Measurements from ENCODE around the gene NXPE3.
A peak's percentile ranks its signal among the peaks of the same experiment; 100 is the strongest.

Gene NXPE3

DNA sequence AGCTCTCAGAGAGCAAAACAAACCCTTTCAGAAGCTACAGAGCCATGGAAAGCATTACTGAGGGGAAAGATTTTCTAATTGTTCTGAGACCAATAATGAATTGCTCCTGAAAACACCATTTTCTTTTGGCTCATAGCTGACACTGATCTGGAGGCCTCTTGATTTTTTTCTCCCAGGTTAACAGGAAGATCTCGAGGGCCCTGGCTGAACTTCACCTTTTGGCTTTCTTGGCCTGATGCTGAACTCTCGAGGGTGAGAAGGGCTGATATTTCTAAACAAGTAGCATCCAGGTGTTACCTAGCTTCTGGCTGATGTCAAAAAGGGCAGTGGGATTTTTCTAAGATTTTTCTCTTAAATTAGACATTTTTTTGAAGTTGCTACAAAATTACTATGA lies 50.4 kb downstream of the NXPE3 start:
- DNase-seq (ENCODE audit: low spot score) = no peak

DNA sequence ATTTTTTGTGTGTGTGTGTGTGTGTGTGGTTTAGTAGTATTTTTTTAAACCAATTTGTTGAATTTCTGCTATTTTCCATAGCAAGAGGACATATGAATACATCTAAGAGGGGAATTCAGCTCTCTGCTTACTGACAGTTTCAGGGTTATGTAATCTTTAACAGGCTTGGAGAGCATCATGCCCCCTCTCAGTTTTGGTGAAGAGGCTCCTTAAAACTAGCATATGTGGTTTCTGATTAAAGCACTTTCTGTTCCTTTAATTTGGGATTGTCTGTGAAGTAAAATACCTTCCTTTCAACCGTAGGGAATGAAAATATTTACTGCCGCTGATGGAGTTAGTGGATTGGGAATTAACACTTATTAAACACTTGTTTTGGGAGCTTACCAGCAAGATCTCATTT lies 50.9 kb downstream of the NXPE3 start:
- DNase-seq (ENCODE audit: low spot score) = no peak

DNA sequence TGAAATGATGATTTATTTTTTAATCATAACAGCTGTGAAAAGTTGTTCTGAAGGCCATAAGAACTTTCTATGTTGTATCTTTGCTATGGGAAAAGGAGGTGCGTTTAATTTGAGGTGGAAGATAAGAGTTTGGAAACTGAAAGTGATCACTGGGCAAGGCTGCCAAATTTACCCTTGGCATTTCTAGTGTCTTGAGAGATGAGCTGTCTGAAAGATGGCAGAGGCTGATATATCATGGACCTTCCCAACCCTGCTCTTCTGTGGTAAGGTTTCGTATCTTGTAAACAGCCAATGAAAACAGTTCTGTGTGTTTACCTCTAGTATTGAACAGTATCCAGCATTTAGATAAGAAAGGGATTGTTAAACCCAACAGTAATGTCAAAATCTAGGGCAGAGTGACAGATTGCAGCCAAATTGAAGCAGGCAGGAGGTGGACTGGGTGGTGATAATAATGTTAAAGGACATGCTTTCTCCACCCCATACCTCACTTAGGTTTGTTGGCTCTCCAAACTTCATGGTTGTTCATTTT lies 54.5 kb downstream of the NXPE3 start:
- no peak for DNase-seq (ENCODE audit: low spot score)

DNA sequence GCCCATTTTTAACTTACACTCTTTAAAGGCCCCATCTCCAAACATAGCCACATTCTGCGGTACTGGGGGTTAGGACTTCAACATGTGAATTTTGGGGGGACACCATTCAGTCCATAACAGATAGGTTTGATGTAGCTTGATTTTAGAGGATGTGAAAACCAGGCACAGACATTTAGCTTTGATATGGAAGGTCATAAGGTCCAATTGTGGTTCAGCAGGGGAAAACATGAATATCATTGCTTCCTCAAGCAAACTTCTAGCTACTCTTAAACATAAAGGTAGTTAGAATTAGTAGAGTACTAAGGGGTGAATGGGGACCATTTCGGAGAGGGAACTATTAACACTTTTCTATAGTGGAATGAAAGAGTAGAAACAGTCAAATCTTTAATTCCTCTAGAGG lies 56.7 kb downstream of the NXPE3 start:
- no peak for DNase-seq (ENCODE audit: low spot score)

DNA sequence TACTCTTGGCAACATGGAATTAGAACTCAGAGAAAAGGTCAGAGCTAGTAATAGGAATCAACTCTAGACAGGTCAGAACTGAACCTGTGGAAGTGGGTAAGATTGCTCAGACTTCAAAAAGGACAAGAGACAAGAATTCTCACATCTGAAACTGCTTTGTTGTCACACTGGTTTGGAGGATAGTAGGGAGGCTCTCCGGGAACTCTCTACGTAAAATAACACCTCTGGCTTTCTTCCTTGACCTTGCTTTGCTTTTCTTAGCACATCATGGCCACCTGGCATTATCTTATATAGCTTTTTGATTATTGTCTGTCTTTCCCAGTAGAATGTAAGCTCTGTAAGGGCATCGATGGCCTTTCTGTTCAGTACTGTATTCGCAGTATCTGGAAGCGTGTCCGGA lies 57.1 kb downstream of the NXPE3 start:
- DNase-seq (ENCODE audit: low spot score) = no peak

DNA sequence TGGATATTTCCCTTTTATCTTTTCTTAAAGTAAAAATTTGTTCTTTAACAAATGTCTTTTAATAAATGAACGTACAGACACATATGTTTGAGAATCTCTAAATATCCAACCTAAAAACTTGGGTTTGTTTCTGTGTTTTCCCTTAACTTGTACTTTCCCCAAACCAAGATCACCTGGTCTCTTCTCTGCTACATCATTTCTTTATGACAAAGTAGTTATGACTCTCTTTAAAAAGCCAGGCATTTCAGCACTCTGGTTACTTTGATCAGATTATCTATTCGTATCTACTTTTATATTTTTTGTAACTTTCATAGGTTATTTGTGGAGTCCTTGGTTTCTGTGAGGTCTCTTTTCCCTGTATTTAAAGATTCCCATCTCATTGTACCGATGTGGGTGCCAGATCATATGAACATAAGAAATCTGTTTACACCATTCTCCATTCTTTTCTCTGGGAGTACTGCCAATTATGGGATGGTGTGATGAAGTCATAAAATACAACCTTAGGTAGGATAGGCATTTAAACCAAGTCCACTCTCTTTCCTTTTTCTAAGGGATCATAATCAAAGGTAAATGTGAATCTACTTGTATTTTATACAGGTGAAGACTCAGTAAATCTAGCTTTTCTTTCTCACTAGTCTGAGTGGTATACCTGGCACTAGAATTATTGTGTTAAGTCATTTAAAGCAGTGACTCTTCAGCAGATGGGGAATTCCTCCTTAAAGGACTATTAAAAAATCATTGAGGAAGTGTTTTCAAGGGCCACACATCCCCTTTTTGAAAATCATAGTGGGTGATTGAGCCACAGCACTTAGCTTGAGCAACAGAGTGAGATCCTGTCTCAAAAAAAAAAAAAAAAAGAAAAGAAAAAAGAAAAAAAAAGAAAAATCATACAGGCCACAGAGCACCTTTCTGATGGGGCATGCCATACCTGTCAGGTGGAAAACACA lies 57.9 kb downstream of the NXPE3 start:
- DNase-seq (ENCODE audit: low spot score) = no peak

DNA sequence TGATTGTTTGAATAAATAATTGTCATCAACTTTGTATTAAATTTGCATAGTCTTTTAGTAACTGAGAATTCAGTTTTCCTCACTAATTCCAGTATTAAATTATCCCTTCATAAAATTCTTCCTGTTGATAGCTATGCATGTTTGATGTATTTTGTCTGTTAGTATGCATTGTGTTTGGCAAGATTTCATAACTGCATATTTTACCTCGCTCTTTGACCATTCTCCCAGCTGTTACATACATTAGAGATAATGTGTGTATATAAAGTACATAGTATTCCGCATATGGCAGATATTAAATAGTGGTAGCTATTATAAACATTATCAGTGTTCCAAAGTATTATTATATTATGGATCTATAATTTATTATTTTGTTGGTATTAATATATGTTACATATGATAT lies 59.7 kb downstream of the NXPE3 start:
- no peak for DNase-seq (ENCODE audit: low spot score)

DNA sequence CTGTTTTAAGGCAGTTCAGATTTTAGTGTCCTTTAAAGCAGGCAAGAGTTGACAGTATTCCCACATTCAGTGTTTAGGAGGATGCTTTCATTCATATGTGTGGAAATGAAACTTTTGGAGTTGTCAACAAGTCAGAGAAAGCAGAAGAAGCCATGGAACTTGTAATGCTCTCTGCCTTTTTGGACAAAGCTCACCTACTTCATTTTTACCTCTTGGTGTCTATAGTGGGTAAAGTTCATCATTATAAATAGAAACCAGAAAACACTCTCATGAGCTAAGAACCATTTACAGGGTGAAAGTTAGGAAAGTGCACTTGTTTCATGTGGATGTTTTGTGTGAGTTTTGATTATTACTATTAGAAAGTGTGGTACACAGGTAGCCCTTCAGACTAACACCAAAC lies 61.1 kb downstream of the NXPE3 start:
- no peak for DNase-seq (ENCODE audit: low spot score)

DNA sequence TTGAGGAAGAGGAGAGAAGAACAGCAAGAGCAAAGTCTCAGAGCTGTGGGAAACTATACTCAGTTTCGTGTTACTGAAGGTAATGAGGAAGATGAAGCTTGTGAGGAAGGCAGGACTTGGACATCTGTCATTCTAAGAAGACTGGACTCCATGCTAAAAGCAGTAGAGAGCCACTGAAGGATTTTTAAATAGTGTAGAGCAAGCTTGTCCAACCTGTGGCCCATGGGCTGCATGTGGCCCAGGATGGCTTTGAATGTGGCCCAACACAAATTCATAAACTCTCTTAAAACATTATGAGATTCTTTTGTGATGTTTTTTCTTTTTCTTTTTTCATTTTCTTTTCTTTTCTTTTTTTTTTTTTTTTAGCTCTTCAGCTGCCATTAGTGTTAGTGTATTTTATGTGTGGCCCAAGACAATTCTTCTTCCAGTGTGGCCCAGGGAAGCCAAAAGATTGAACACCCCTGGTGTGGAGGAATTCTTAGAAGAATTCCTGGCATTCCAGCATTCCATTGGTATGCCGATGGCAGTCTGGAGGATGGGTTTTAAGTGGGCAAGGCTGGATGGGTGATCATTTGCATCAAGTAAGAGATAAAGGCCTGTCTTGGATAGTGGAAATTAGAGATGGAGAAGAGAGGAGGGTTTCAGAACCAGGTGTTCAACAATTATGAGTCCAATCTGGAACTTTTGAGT lies 63.4 kb downstream of the NXPE3 start:
- no peak for DNase-seq (ENCODE audit: low spot score)

DNA sequence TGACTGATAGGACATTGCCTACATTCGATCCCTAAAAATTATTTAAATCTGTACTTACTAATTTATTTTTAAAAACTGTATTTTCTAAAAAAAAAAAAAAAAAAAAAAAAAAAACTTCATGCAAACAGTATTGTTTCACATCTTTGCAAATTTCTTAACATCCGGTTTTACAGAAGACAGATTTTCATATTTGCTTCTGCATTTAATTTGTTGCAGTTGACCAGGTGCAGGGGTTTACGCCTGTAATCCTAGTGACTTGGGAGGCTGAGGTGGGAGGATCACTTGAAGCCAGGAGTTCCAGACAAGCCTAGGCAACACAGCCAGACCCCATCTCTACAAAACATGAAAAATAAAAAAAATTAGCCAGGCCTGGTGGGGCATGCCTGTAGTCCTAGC lies 63.9 kb downstream of the NXPE3 start:
- no peak for DNase-seq (ENCODE audit: low spot score)

DNA sequence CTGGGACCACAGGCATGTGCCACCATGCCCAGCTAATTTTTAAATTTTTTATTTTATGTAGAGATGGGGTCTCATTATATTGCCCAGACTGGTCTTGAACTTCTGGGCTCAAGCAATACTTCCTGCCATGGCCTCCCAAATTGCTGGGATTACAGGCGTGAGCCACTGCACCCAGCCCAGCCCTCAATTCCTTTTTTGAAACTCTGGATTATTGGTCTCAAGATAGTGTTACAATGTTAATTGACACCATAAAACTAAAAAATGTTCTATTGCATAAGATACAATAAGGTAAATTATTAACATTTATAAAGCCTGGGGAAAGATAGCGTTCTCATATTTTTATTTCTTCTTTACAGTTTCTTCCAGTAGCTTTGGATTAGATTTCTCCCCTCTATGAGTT lies 66.4 kb downstream of the NXPE3 start:
- no peak for DNase-seq (ENCODE audit: low spot score)

DNA sequence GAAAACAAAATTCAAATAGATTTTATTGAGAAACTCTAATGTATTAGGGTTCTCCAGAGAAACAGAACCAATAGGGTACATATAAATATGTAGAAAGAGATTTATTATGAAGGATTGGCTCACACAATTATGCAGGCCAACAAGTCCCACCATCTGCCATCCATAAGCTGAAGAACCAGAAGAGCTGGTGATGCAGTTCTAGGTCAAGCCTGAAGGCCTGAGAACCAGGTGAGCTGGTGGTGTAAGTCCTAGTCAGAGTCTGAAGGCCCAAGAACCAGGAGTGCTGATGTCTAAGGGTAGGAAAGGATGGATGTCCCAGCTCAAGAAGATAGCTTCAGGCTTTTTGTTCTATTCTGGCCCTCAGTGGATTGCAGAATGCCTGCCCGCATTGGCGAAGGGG lies 67.7 kb downstream of the NXPE3 start:
- no peak for DNase-seq (ENCODE audit: low spot score)

DNA sequence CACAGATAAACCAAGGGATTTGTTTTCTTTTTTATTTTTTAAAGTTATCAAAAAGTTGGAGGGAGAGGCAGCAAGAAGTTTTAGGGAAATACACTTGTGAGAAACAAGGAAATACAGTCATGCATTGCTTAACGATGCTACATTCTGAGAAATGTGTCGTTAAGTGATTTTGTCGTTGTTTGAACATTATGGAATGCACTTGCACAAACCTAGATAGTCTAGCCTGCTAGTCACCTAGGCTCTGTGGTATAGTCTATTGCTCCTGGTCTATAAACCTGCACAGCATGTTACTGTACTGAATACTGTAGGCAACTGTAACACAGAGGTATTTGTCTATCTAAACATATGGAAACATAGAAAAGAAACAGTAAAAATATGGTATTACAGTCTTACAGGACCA lies 68.3 kb downstream of the NXPE3 start:
- DNase-seq (ENCODE audit: low spot score) = no peak

DNA sequence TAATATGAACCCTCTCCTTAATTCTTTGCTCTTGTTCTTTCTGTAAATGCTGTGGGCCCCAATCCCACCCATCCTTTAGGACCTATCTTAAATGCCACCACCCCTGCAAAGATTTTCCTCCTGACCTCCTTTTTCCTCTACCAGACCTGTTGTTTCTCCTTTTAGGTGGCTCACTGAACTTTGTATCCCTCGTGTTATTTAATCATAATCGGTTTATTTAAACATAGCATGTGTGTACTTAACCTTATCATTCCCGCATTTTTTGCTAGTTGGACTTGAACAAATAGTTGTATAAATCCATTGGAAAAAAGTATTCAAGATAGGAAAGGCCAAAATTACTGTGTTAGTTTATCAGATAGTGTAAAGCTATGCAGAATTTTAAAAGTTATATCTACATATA lies 69.3 kb downstream of the NXPE3 start:
- no peak for DNase-seq (ENCODE audit: low spot score)

DNA sequence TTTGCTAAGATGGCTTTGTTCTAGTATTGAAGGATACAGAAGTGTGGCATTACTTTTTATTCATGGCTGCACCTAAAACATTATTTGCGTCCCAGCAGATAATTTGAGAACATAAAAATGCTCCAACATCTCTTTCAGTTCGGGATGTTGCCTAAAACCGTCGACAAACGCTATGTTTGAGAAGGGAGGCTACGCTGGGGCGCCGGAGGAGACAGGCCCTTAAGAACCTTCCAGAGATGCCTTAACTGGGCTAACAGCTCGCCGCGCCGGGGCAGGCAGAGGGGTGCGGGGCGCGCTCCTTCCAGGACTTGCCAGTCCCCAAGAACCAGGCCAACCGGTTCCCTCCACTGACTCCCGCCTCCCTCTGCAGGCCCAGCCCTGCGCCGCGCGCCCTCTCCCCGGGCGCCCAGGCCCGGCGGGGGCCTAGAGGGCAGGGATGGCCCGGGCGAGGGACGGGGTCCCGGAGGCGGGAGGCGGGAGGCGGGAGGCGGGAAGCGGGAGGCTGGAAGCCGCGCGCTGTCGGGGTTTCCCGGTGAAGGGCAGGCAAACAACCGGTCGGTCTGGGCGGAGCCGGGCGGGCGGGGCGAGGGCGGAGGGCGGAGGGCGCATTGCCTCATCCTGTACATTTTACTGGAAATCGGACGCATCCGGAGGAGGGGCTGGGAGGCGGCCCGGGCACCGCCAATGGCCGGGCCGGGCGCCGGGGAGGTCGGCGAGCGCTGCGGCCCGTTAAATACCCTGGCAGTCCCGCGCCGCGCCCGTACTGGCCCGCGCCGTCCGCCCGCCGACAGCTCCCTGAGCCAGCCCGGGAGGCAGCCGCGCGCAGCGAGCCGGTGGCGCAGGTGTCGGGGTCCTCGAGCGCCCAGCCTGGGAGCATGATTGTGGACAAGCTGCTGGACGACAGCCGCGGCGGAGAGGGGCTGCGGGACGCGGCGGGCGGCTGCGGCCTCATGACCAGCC lies 70.0 kb downstream of the NXPE3 start, which contains the start of gene NFKBIZ:
Gene NFKBIZ, plus strand, starts transcription at position 761 of the 960 bp plus-strand sequence. Its CDS starts 115 bp downstream, at position 876.
- DNase-seq (ENCODE audit: low spot score) = peak; percentile 95

DNA sequence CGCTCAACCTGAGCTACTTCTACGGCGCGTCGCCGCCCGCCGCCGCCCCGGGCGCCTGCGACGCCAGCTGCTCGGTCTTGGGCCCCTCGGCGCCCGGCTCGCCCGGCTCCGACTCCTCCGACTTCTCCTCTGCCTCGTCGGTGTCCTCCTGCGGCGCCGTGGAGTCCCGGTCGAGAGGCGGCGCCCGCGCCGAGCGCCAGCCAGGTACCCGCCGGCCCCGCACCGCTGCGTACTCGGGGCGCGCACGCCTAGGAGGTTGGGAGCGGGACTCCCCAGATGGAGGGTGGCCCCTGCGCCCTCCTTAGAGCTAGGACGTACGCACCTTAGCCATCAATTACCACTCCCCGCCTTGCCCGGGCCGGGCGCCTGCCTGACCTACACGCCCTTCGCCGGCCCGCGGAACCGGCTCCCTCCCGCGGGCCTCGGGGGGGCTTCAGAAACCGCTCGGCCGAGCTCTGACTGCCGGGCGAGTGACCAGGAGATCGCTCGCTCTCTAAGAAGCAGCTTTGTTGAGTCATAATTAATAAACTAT lies 70.8 kb downstream of the NXPE3 start:
- DNase-seq (ENCODE audit: low spot score) = no peak

DNA sequence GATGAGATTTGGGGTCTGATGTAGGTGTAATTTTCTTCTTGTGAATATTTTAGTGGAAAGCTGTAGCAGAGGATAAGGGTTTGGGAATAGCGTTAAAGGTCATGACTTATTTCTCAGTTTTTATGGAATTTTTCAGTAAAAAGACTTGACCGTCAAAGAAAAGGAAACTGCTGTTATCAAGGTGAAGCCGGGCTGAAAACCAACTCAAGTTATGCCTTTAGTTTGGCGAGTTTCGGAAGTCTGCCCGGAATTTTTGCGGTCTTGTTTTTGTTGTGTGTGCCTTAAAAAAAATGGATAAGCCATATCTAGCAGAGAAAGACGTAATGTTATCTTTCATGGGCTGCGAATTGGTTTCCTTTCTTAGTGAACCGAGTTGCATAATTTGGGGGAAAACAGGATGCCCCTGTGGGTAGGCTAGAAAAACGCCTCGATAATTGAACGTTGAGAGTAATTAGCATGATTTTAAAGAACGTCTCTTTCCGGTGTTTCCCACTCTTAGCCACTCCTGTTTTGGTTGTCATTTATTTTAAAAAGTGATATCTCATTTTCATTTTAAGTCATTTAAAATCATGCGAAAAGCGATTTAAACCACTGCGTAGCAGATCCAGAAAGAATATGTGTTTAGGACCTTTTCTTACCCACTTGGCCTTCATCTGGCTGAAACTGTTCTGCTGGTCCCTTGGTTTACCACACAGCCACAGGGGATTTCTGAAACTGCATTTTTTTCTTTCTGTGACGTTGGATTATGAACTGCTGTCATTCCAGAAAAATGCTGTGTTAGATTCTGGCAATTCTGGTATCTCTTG lies 71.4 kb downstream of the NXPE3 start:
- DNase-seq (ENCODE audit: low spot score) = peak; percentile 51

DNA sequence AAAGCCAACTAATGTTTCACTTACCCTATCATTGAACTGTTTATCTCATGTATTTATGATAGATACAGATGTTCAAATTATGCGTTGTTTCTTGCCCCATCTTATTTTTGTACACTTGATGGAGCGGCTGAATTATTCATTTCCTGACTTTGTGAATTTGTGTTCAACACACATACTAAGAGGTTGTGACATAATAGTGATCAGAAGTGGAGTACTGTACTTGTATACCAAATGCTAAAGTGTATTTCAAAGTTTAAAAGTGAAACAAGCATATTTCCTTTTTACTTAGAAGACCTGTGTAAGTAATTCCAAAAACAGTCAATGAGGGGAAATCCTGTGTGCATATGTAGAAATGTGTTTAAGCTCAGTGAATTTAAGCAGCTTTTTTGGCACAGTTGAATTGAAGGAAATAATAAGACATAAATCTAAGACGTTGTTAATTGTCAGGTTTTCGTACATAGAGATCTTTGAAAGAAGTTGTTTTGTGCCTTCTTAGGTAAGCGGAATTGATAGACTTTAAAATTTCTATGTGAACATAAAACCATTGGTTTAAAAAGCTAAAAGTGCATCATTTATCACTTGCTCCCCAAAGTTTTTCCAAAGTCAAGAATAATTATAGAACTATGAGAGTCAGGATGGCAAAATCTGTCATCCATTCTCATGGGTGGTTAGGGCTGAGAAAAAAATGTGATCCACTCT lies 72.2 kb downstream of the NXPE3 start:
- DNase-seq (ENCODE audit: low spot score) = no peak

DNA sequence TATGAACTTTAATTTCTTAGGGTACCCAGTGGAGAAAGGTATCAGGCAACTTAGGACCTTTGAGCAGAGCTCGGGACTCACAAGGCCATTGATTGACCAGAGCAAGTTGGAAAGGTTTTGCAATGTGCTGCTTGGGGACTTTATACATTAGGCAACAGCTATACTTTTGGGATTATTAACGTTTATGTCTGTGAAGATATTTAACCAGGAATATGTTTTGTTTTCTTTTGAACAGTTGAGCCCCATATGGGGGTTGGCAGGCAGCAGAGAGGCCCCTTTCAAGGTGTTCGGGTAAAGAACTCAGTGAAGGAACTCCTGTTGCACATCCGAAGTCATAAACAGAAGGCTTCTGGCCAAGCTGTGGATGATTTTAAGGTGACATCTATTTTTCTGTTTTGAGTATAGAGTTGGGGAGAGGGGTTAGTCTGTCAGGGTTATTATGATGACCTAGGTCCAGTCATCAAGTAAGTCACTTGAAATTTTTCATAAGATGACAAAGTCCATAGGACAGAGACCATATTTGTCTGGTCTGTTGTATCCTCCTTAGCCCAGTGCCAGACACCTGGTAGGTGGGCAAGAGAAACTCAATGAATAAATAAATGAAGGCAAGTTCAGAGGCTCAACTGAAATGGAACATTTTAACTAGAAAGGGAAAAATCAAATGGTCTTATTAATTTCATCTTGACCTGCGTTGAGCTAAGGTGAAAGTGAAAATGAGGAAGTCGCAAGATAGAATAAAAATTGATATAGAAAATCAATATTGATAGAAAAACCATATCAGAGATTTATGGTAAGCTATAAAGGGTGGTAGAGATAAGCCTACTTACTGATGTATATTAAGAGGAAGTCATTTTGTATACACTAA lies 73.1 kb downstream of the NXPE3 start:
- DNase-seq (ENCODE audit: low spot score) = no peak
